Measurements from ENCODE around the gene HSBP1. TPM values are rescaled to one million over a fixed set of nuclear protein-coding genes. Genes with fewer than 3 reads are reported as not detected.

HSBP1 gene
- total and polyA plus RNA-seq, 2 of the 13 experiments (the other 11 are each of a cell fraction or from before 2014, with no cell fraction given) = 249 to 292 TPM

DNA sequence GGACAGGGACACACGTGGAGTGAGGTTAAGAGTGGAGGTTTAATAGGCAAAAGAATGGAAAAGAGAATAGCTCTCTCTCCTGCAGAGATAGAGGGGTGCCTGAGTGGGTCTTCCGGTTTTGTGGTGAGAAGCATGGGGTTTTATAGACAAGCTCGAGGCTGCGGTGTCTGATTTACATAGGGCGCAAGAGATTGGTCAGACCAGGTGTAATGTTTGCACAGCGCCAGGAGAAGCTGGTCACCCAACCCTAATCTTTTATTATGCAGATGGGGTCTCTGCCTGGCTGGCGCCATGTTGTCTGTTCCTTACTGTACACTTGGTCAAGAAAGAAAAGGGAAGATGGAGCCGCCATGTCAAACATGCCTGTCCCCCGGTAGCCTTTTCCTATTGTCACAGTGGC is 46.6 kb downstream of the HSBP1 start:
- Histone ChIP-seq H3K9ac (ENCODE audit: insufficient read depth, low read depth, low read length) (no peak overlapping the region), H3K27ac (ENCODE audit: extremely low read length, insufficient read depth, low read length) (no peak overlapping the region), H3K27me3 (ENCODE audit: control insufficient read depth in 1 of 2, insufficient read depth in 2 of 2, low read length in 2 of 2) (peaks cover 0 to 33% of the 10 kb centered on the region in 2 experiments; a peak in 4 of 5 replicates), H4K20me1 (ENCODE audit: insufficient read depth, low read length) (no peaks in the 10 kb centered on the region), H3K4me3 (replicated peaks in 1 of 3; ENCODE audit: insufficient read depth in 1 of 3, low read depth in 2 of 3, low read length in 3 of 3) (no peak overlapping the region), H3K9me3 (ENCODE audit: low read length) (no peaks in the 10 kb centered on the region), H2AFZ (ENCODE audit: low read length) (no peak overlapping the region), H3K36me3 (replicated peaks in 1 of 2; ENCODE audit: control insufficient read depth in 1 of 2, insufficient read depth in 2 of 2, low read length in 2 of 2) (no peaks in the 10 kb centered on the region), H3K4me2 (ENCODE audit: low read depth, low read length) (no peak overlapping the region), H3K4me1 (ENCODE audit: insufficient read depth, low read length) (peaks cover 11% of the 10 kb centered on the region), H3K79me2 (ENCODE audit: insufficient read depth, low read length) (no peaks in the 10 kb centered on the region)
- WGBS (ENCODE audit: low lambda C conversion rate) = 54% methylated on average over 9 of the region's 9 CpGs
- POLR2A ChIA-PET = no interaction called here
- in situ Hi-C loops (cut with HindIII; ENCODE audit: extremely low pct_ligation_motif_present, low pct_unique_long_range_greater_than_20kb) (no loop called here), intact Hi-C loops (cut with micrococcal nuclease; ENCODE audit: unreplicated experiment) (no loop called here)
- DNase-seq (ENCODE audit: low spot score) (no peak), ATAC-seq (no peak), FAIRE-seq (no peak)
- TF ChIP-seq BORCS8-MEF2B (CRISPR knock-in tag; IDR thresholded peaks at IDR 0.05) (no peak), LCORL (IDR thresholded peaks at IDR 0.05) (no peak), LCORL (CRISPR knock-in tag; IDR thresholded peaks at IDR 0.05) (no peak), ZNF558 (CRISPR knock-in tag; IDR thresholded peaks at IDR 0.05; ENCODE audit: borderline replicate concordance) (no peak), PHB2 (IDR thresholded peaks at IDR 0.05; ENCODE audit: partially characterized antibody) (no peak)
- BruUV-seq (replicated peaks) = no TSS peak
- CTCF ChIA-PET (ENCODE audit: low intra/inter-chr PET ratio, low total read pairs) = no interaction called here

DNA sequence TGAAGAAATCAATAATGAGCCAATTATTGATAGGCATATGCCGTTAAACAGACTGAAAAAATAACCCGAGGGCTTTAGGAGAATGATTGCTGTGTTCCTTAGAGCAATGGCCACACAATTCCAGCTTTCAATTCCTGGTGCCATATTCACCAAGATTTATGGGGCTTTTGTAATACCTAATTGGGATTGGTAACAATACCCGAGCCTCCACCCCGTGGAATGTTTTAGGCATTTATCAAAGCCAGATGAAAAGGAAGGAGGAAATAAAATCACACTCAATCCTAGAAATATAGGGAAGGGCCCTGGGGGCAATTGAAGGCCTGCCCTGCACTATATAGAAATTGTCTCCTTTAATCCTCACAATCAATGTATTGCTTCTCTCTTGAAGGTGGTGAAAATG is 49.0 kb downstream of the HSBP1 start:
- CTCF ChIA-PET (ENCODE audit: low intra/inter-chr PET ratio, low total read pairs) = no interaction called here
- Histone ChIP-seq H3K4me3 (replicated peaks in 1 of 3; ENCODE audit: insufficient read depth in 1 of 3, low read depth in 2 of 3, low read length in 3 of 3) (no peak overlapping the region), H3K9ac (ENCODE audit: insufficient read depth, low read depth, low read length) (no peak overlapping the region), H2AFZ (ENCODE audit: low read length) (no peak overlapping the region), H3K4me2 (ENCODE audit: low read depth, low read length) (no peak overlapping the region), H3K27ac (ENCODE audit: extremely low read length, insufficient read depth, low read length) (no peak overlapping the region), H3K9me3 (ENCODE audit: low read length) (no peaks in the 10 kb centered on the region), H3K79me2 (ENCODE audit: insufficient read depth, low read length) (no peaks in the 10 kb centered on the region), H3K27me3 (ENCODE audit: control insufficient read depth in 1 of 2, insufficient read depth in 2 of 2, low read length in 2 of 2) (peaks cover 0 to 47% of the 10 kb centered on the region in 2 experiments; a peak in 4 of 5 replicates), H3K4me1 (ENCODE audit: insufficient read depth, low read length) (peaks cover 2% of the 10 kb centered on the region), H4K20me1 (ENCODE audit: insufficient read depth, low read length) (no peaks in the 10 kb centered on the region), H3K36me3 (replicated peaks in 1 of 2; ENCODE audit: control insufficient read depth in 1 of 2, insufficient read depth in 2 of 2, low read length in 2 of 2) (no peaks in the 10 kb centered on the region)
- intact Hi-C loops (cut with micrococcal nuclease; ENCODE audit: unreplicated experiment) (no loop called here), in situ Hi-C loops (cut with HindIII; ENCODE audit: extremely low pct_ligation_motif_present, low pct_unique_long_range_greater_than_20kb) (no loop called here)
- POLR2A ChIA-PET = no interaction called here
- 2% methylated on average over 4 of the region's 4 CpGs for WGBS (ENCODE audit: low lambda C conversion rate)
- no TSS peak for BruUV-seq (replicated peaks)
- no peak for TF ChIP-seq ZNF446 (CRISPR knock-in tag; IDR thresholded peaks at IDR 0.05)
- TF ChIP-seq ARNT (IDR thresholded peaks at IDR 0.05) = no peak
- no peak for TF ChIP-seq MIXL1 (CRISPR knock-in tag; IDR thresholded peaks at IDR 0.05)
- no peak for TF ChIP-seq ADNP (CRISPR knock-in tag; IDR thresholded peaks at IDR 0.05)
- TF ChIP-seq ERF (CRISPR knock-in tag; IDR thresholded peaks at IDR 0.05) = no peak
- TF ChIP-seq ZNF703 (CRISPR knock-in tag; IDR thresholded peaks at IDR 0.05; ENCODE audit: borderline replicate concordance) = no peak
- DNase-seq (ENCODE audit: low spot score) (no peak), FAIRE-seq (no peak), ATAC-seq (no peak)
